ENCODE data around the gene KLHL18. TPM values are rescaled to one million over a fixed set of nuclear protein-coding genes. Genes with fewer than 3 reads are reported as not detected.
"Not testable (repeated sequence)": the region's sequence is repeated elsewhere in the genome, so short reads cannot be mapped to it uniquely, and the experiment has no call there.

The KLHL18 gene
- total RNA-seq, 1 experiment from 2014 or later, result 11.8 TPM

DNA sequence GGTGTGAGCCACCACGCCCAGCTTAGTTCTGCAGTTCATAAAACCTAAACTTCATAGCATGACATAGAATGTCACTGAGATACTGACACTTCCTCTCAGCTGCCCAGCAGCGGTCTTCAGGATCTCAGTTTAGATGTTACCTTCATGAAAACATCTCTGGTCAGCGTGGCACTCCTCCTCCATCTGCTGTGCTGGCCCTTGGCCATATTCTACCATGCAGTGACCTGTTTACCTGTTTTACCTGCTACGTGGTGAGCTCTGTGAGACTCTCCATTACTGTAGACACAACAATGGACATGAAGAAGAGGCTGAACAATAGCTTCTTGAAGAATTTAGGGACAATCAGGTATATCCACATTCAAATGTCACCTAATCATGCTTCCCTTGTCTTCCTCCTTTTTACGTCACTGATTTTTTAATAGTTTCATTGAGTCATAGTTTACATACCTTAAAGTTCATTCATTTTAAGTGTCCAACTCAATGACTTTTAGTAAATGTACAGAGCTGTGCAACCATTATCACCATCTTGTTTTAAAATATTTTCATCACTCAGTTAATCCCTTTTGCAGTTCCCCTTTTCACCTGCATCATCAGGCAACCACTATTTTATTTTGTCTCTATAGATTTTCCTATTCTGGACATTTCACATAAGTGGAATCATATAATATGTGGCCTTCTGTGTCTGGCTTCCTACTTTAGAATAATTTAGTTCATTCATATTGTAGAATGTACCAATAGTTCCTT, 65.8 kb downstream of the KLHL18 start:
- Histone ChIP-seq H3K36me3 (peaks cover 8% of the 10 kb centered on the region), H3K27me3 (no peaks in the 10 kb centered on the region), H3K4me1 (peaks cover 16% of the 10 kb centered on the region), H3K27ac (no peak overlapping the region), H3K9me3 (replicated peaks) (no peaks in the 10 kb centered on the region), H3K4me3 (no peak overlapping the region)
- no peak for DNase-seq

DNA sequence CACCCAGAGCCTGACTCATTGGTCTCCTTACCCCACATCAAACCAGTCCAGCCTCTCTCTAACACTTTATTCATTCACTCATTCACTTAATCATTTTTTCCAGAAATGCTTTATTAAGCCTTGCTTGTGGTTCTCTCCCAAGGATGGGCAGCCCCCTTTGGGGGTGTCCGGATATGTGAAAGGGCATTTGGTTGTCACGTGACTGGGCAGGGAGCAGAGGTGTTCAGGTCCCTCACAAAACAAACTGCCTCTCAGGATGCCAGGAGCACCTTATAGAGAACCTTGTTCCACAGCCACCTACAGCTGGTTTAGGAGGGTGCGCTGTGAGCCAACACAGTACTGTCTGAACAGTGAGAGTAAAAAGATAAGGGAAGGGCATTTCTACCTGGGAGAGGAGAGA, 72.3 kb downstream of the KLHL18 start:
- H3K27ac ChIP-seq, result no peak overlapping the region
- H3K9me3 ChIP-seq (replicated peaks), result no peaks in the 10 kb centered on the region; the same call in 1 of the 2 replicates
- H3K4me3 ChIP-seq, result no peak overlapping the region
- no peaks in the 10 kb centered on the region for H3K4me1 ChIP-seq
- no peak for DNase-seq
- no peaks in the 10 kb centered on the region for H3K27me3 ChIP-seq
- no peaks in the 10 kb centered on the region for H3K36me3 ChIP-seq

DNA sequence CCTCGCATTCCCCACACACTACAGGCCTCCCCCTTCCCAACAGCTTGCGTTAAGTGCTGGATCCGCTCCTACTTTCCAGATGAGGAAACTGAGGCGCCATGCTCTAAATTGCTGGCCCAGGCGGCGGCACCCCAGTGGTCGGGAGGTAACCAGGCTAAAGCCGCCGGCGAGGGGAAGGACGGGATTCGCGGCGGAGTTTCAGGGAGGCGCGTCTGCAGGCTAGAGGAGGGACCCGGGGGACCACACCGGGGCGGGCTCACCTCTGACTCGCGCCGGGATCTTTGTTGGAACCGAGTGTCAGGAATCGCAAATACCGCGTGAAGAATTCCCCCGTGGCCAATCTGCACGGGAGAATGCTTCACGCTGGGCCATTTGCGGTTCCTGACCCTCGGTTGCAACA, 73.5 kb downstream of the KLHL18 start:
- DNase-seq, result no peak
- H3K27ac ChIP-seq, result no peak overlapping the region
- H3K27me3 ChIP-seq, result no peaks in the 10 kb centered on the region
- H3K9me3 ChIP-seq (replicated peaks), result no peaks in the 10 kb centered on the region; the same call in 1 of the 2 replicates
- H3K36me3 ChIP-seq, result no peaks in the 10 kb centered on the region
- H3K4me1 ChIP-seq, result no peaks in the 10 kb centered on the region
- H3K4me3 ChIP-seq, result no peak overlapping the region

DNA sequence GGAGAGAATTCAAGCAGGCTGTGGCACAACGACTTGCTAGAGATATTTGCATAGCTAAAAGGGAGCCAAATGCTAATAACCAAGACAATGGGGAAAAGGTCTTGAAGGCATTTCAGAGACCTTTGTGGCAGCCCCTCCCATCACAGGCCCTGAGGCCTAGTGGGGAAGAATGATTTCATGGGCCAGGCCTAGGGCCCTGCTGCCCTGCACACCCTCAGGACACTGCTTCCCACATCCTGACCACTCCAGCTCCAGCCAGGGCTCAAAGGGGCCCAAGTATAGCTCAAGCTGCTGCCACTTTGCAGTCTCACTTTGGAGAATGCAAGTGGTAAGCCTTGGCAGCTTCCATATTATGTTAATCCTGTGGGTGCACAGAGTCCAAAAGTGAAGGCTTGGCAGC, 76.6 kb downstream of the KLHL18 start:
- no peaks in the 10 kb centered on the region; the same call in 1 of the 2 replicates for H3K9me3 ChIP-seq (replicated peaks)
- H3K4me3 ChIP-seq, result no peak overlapping the region
- H3K27ac ChIP-seq, result no peak overlapping the region
- no peaks in the 10 kb centered on the region for H3K4me1 ChIP-seq
- no peaks in the 10 kb centered on the region for H3K27me3 ChIP-seq
- no peak for DNase-seq
- H3K36me3 ChIP-seq, result no peaks in the 10 kb centered on the region

DNA sequence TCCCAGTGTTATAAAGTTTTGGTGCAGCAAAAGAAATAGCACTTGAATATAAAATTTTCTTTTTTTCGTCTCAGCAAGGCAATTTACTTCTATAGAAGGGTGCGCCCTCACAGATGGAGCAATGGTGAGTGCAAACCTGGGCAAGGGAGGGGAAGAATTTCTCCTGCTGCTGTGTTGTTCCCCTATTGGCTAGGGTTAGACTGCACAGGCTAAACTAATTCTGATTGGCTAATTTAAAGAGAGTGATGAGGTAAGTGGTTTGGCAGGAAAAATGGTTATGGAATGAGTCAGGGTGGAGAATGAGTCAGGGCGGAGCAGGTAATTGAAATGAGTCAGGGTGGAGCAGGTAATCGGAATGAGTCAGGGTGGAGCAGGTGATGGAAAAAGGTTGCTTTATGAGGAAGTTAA, 77.4 kb downstream of the KLHL18 start:
- H3K27me3 ChIP-seq; DNase-seq; H3K36me3 ChIP-seq; H3K4me3 ChIP-seq; H3K27ac ChIP-seq; H3K9me3 ChIP-seq (replicated peaks); H3K4me1 ChIP-seq: not testable (repeated sequence)

DNA sequence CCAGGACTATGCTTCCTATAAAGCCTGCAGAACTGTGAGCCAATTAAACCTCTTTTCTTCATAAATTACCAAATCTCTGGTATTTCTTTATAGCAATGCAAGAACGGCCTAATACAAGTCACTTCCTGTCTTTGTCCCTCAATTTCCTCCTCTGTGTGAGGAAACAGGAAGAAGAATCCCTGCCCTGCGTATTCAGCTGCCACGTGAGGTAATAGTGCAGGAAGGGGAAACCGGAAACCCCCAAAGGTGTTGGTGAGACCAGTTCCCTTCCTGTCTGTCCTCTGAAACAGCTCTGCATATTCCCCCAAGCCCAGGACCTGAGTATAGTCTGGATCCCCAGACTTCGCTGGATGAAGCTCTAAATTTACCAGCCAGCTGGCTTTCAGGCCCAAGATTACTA, 80.0 kb downstream of the KLHL18 start:
- Histone ChIP-seq H3K27ac (no peak overlapping the region), H3K9me3 (replicated peaks) (no peaks in the 10 kb centered on the region; the same call in 1 of the 2 replicates), H3K27me3 (no peaks in the 10 kb centered on the region), H3K4me1 (peaks cover 5% of the 10 kb centered on the region; the same call in 1 of the 2 replicates), H3K36me3 (no peaks in the 10 kb centered on the region), H3K4me3 (no peak overlapping the region)
- DNase-seq, result peak; percentile 15 to 20

DNA sequence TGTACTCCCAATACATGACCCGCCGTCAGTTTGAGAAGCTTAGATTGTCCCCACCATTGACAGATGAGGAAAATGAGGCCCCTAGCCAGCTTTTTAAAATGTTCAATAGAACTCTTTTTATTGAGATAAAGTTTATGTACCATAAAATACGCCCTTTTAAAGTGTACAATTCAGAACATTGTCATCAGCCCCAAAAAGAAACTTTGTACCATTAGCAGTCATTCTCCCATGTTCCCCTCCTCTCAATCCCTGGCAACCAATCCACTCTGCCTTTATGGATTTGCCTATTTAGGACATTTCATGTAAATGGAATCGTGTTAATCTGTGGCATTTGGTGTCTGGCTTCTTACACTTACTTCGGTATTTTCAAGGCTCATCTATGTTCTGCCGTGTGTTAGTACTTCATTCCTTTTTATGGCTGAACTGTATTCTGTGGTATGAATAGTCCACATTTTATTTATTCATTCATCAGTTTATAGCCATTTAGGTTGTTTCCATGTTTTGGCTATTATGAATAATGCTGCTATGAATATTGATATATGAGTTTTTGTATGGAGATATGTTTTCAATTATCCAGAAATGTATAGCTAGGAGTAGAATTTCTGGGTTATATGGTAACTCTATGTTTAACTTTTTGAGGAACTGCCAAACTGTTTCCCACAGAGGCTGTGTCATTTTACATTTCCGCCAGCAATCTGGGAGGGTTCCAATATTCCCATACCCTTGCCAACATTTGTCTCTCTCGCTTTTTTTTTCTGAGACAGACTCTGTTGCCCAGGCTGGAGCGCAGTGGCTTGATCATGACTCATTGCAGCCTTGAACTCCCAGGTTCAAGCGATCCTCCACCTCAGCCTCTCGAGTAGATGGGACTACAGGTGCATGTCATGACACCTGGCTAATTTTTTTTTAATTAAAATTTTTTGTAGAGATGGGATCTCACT, 82.7 kb downstream of the KLHL18 start:
- Histone ChIP-seq H3K27ac (no peak overlapping the region), H3K9me3 (replicated peaks) (no peaks in the 10 kb centered on the region), H3K27me3 (no peaks in the 10 kb centered on the region), H3K4me3 (no peak overlapping the region), H3K36me3 (no peaks in the 10 kb centered on the region), H3K4me1 (peaks cover 5% of the 10 kb centered on the region; the same call in 1 of the 2 replicates)
- peak in 1 of 2 experiments; percentile 44 for DNase-seq

DNA sequence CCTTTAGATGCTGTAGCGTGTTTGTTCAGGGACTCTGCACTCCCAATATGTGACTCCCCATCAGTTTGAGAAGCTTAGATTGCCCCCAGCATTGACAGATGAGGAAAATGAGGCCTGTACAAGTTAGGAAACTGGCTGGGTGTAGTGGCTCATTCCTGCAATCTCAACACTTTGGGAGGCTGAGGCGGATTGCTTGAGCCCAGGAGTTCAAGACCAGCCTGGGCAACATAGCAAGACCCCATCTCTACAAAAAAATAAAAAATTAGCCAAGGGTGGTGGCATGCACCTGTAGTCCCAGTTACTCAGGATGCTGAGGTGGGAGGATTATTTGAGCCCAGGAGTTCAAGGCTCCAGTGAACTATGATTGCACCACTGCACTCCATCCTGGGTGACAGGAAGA, 84.1 kb downstream of the KLHL18 start:
- Histone ChIP-seq H3K27ac (no peak overlapping the region), H3K36me3 (no peaks in the 10 kb centered on the region), H3K9me3 (replicated peaks) (no peaks in the 10 kb centered on the region), H3K4me3 (no peak overlapping the region), H3K27me3 (no peaks in the 10 kb centered on the region), H3K4me1 (peaks cover 5% of the 10 kb centered on the region; the same call in 1 of the 2 replicates)
- DNase-seq, result no peak

DNA sequence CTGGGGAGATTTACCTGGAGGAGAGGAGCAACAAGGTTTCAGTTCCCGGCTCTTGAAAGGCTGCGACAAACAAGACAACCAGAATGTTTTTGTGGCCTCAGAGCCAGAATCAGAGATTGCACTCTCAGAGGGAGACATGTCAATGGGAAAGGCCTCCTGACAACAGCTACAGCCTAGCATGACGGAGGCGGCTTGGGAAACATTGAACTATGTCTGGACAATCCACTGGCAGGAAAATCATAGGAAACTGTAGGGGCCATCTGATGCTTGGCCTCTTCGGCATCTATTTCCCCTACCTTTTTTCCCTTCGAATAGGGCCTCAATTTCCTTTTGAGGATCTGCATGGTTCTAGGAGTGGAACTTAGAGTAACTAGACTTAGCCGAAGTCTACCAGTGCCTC, 84.9 kb downstream of the KLHL18 start:
- H3K9me3 ChIP-seq (replicated peaks), result no peaks in the 10 kb centered on the region
- H3K36me3 ChIP-seq, result no peaks in the 10 kb centered on the region
- no peak for DNase-seq
- peaks cover 5% of the 10 kb centered on the region; the same call in 1 of the 2 replicates for H3K4me1 ChIP-seq
- no peaks in the 10 kb centered on the region for H3K27me3 ChIP-seq
- H3K27ac ChIP-seq, result no peak overlapping the region
- no peak overlapping the region for H3K4me3 ChIP-seq

DNA sequence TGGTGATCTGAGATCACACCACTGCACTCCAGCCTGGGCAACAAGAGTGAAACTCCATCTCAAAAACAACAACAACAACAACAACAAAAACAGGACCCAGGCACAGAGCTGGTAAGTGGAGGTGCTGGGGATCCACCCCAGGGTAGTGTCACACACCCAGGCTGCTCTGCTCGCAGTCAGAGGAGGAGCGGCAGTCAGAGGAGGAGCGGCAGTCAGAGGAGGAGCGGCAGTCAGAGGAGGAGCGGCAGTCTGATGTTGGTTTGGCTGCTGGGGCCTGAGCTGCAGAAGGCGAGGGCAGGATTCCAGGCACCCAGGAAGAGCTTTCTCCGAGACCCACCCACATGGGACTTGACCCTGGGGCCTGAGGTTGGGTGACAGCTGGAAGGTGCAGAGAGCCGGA, 87.3 kb downstream of the KLHL18 start:
- not testable (repeated sequence) for DNase-seq; H3K27me3 ChIP-seq; H3K4me3 ChIP-seq; H3K36me3 ChIP-seq; H3K9me3 ChIP-seq (replicated peaks); H3K27ac ChIP-seq; H3K4me1 ChIP-seq

DNA sequence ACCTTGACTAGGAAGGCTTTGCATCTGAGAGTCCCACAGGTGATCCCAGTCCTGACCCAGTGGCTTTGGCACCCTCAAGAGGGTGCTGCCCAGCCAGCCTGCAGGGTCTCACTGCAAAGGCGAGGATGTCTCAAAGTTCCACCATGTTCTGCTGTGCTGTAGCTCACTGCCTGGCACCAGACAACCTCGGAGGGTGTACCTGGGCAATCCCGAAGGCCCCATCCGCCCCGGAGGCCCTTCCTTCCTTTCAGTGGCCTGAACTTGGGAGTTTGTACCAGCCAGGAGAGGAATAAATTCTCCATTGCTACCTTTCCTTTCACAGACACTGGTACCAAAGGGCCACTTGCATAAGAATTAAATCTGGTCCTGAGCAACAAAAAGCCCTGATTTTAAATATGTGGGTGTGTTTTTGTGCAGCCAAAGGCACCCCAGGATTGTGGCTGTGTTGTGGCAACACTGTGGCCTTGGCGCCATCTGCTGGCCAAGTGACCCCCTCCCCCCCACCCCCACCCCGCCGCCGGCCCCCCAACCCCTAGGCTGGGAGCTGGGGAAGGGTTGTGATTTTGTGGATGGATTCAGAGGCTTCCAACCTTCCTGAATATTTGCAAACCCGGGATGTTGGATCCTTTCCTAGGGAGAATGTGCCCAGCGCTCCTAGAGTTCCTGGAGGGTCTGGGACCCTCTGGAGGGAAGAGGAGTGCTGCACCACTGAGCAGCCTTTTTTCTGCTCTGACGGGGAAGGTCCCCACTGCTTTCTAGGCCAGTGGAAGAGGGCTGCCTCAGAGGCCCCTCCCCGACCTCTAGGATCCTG, 88.3 kb downstream of the KLHL18 start:
- Histone ChIP-seq H3K4me3 (no peak overlapping the region), H3K9me3 (replicated peaks) (no peaks in the 10 kb centered on the region), H3K36me3 (no peaks in the 10 kb centered on the region), H3K4me1 (no peaks in the 10 kb centered on the region), H3K27ac (no peak overlapping the region), H3K27me3 (no peaks in the 10 kb centered on the region)
- DNase-seq, result peak; percentile 18 to 40

DNA sequence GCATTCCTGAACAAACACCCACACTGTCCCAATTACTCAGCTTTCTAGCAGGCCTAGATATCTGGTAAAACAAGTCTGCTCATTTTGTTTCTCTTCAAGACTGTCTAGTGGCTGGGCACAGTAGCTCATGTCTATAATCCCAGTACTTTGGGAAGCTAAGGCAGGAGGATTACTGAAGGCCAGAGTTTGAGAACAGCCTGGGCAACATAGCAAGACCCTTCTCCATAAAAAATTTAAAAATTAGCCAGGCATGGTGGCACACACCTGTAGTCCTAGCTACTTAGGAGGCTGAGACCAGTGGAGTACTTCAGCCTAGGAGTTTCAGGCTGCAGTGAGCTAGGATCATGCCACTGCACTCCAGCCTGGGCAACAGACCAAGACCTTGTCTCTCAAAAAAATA, 91.8 kb downstream of the KLHL18 start:
- H3K27me3 ChIP-seq, result no peaks in the 10 kb centered on the region
- no peak overlapping the region for H3K4me3 ChIP-seq
- no peaks in the 10 kb centered on the region for H3K9me3 ChIP-seq (replicated peaks)
- H3K36me3 ChIP-seq, result no peaks in the 10 kb centered on the region
- DNase-seq, result no peak
- peaks cover 1% of the 10 kb centered on the region; the same call in 1 of the 2 replicates for H3K4me1 ChIP-seq
- H3K27ac ChIP-seq, result no peak overlapping the region

DNA sequence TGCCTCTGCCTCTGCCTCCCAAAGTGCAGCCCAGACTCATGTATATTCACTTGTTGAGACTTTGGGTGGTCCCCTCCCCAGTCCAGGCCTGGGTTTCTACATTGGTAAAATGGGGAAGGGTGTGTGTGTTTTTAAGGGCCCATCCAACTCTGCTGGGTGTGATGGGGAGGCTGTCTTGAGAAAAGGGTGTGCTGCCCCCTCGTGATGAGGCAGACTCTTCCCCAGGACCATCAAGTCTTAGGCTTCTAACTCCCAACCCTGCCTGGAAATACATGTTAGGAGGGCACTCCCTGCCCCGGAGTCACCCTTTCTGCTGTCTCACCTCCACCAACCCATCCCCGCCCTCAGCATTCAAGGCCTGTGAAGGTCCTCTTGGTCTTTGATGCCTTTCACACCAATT, 93.6 kb downstream of the KLHL18 start:
- DNase-seq, result no peak
- Histone ChIP-seq H3K4me1 (peaks cover 4% of the 10 kb centered on the region; the same call in 1 of the 2 replicates), H3K4me3 (no peak overlapping the region), H3K9me3 (replicated peaks) (no peaks in the 10 kb centered on the region), H3K27me3 (no peaks in the 10 kb centered on the region), H3K27ac (no peak overlapping the region), H3K36me3 (no peaks in the 10 kb centered on the region)

DNA sequence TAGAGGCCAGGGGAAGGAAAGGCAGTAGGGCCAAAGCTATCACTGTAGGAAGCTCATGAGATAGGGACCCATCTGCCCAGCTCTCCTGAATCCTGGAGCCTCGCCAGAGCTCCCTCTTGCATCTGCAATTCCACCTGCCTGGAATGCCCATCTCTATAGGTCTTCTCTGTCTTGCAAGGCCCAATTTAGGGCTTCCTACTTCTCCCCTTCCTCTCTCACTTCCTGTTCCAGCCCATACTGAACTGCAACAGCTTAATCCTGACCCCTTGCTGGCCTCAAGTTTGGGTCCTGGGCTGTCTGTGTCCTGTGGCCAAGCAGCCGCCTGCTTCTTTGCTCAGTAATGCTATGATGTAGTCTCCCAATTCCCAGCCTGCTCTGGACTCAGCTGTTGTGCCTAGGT, 94.4 kb downstream of the KLHL18 start:
- H3K4me1 ChIP-seq, result peaks cover 4% of the 10 kb centered on the region; the same call in 1 of the 2 replicates
- no peak overlapping the region for H3K27ac ChIP-seq
- DNase-seq, result no peak
- no peaks in the 10 kb centered on the region for H3K9me3 ChIP-seq (replicated peaks)
- no peaks in the 10 kb centered on the region for H3K36me3 ChIP-seq
- no peaks in the 10 kb centered on the region for H3K27me3 ChIP-seq
- no peak overlapping the region for H3K4me3 ChIP-seq

Data from SJCRH30 (cell line).